Fibroblast of lung (primary cell): Measurements from ENCODE around the gene NECTIN1. TPM values are rescaled to one million over a fixed set of nuclear protein-coding genes. Genes with fewer than 3 reads are reported as not detected.
A peak's percentile ranks its signal among the peaks of the same experiment; 100 is the strongest.

Experiments used
- DNase-seq, 2 donors: peaks; one replicate each; pipeline versions ENCODE4 v3.0.0 to v3.0.0-alpha.2; 2010; ENCODE audit warnings: low read depth in 2 of 2
- H2AFZ ChIP-seq: 2 replicates; pipeline ENCODE4 v1.5.1; 2012; ENCODE audit warnings: low read length, control low read depth, inconsistent platforms
- H3K27ac ChIP-seq: 2 replicates; pipeline ENCODE4 v1.5.1; 2011; ENCODE audit warnings: low read length, control low read depth; ENCODE audit not compliant: insufficient read depth
- H3K27me3 ChIP-seq: 2 replicates; pipeline ENCODE4 v1.5.1; 2011; ENCODE audit warnings: mild to moderate bottlenecking, low read length; ENCODE audit not compliant: control insufficient read depth, insufficient read depth
- H3K36me3 ChIP-seq: 2 replicates; pipeline ENCODE4 v1.5.1; 2011; ENCODE audit warnings: low read length; ENCODE audit not compliant: control insufficient read depth, insufficient read depth
- H3K4me1 ChIP-seq: 2 replicates; pipeline ENCODE4 v1.5.1; 2011; ENCODE audit warnings: low read length; ENCODE audit not compliant: control insufficient read depth, insufficient read depth; ENCODE audit errors: extremely low read depth
- H3K4me2 ChIP-seq: 2 replicates; pipeline ENCODE4 v1.5.1; 2011; ENCODE audit warnings: low read length, control low read depth; ENCODE audit not compliant: insufficient read depth; ENCODE audit errors: extremely low read depth
- H3K4me3 ChIP-seq, 4 experiments: fragments of 200-600 bp in 1 of 4; sonication (generic) in 1 of 4; replicated peaks in 1 of 4; 2 replicates each; pipeline ENCODE4 v1.5.1; 2011 to 2016; ENCODE audit warnings: low read length in 4 of 4, low read depth in 3 of 4, mild to moderate bottlenecking in 3 of 4, control low read depth in 2 of 4, inconsistent platforms in 1 of 4, mixed read lengths in 1 of 4; ENCODE audit not compliant: insufficient read depth in 1 of 4; ENCODE audit errors: control extremely low read depth in 1 of 4
- H3K79me2 ChIP-seq: 2 replicates; pipeline ENCODE4 v1.5.1; 2012; ENCODE audit warnings: mild to moderate bottlenecking, low read length, inconsistent platforms; ENCODE audit not compliant: control insufficient read depth, insufficient read depth
- H3K9ac ChIP-seq: 2 replicates; pipeline ENCODE4 v1.5.1; 2011; ENCODE audit warnings: mild to moderate bottlenecking, low read length, control low read depth; ENCODE audit not compliant: insufficient read depth
- H3K9me3 ChIP-seq: 2 replicates; pipeline ENCODE4 v1.5.1; 2012; ENCODE audit warnings: low read depth, low read length; ENCODE audit not compliant: control insufficient read depth, insufficient read depth
- H4K20me1 ChIP-seq: 2 replicates; pipeline ENCODE4 v1.5.1; 2011; ENCODE audit warnings: low read length; ENCODE audit not compliant: control insufficient read depth, insufficient read depth; ENCODE audit errors: extremely low read depth
- CTCF ChIP-seq, 2 donors: IDR thresholded peaks in 1 of 2; conservative IDR thresholded peaks in 1 of 2; 1 replicate in 1 of 2; 2 replicates in 1 of 2; pipeline ENCODE4 v1.5.1; 2011 to 2012; ENCODE audit warnings: low read length in 2 of 2, control low read depth in 1 of 2, inconsistent platforms in 1 of 2, low read depth in 1 of 2, mild to moderate bottlenecking in 1 of 2
- EZH2 ChIP-seq: IDR thresholded peaks from 2 replicates; pipeline ENCODE4 v1.5.1; 2012; ENCODE audit warnings: low read length, control low read depth, mild to moderate bottlenecking; ENCODE audit errors: missing control alignments
- polyA plus RNA-seq, 2 donors: library from polyadenylated mRNA; depleted of rRNA in 1 of 2; stranded (reverse) in 1 of 2; unstranded in 1 of 2; fragments of >200 nt; gene quantifications; 2 replicates each; pipeline ENCODE4 v1.2.1, GENCODE V29; 2011 to 2012; ENCODE audit warnings: missing spikeins in 1 of 2
- total RNA-seq: library from RNA; depleted of rRNA; stranded (reverse); fragments of >200 nt; gene quantifications from 2 replicates; pipeline ENCODE4 v1.2.1, GENCODE V29; 2014

NECTIN1 gene
- total and polyA plus RNA-seq, 2 donors (not counting 1 experiment from before 2014, with no cell fraction given), result 2.0 to 2.8 TPM

GRCh38 chr11:119624102-119624615, 104.8 kb downstream of the NECTIN1 start:
- no peak overlapping the region for H3K9ac ChIP-seq
- no peaks in the 10 kb centered on the region for H3K9me3 ChIP-seq
- H3K36me3 ChIP-seq, result no peaks in the 10 kb centered on the region
- H3K4me2 ChIP-seq, result no peak overlapping the region
- DNase-seq, result no peak
- peaks cover 4% of the 10 kb centered on the region for H3K4me1 ChIP-seq
- no peak overlapping the region for H3K4me3 ChIP-seq
- H4K20me1 ChIP-seq, result no peaks in the 10 kb centered on the region
- no peak overlapping the region for H3K27ac ChIP-seq
- no peak overlapping the region for H2AFZ ChIP-seq
- no peaks in the 10 kb centered on the region for H3K79me2 ChIP-seq
- no peaks in the 10 kb centered on the region for H3K27me3 ChIP-seq
- no peak for TF ChIP-seq EZH2
- peak; percentile 14 to 45 for TF ChIP-seq CTCF (conservative IDR thresholded peaks at IDR 0.05 in 1 of 2, IDR thresholded peaks at IDR 0.05 in 1 of 2; ENCODE audit: low read depth in 1 of 2, low read length in 2 of 2)

GRCh38 chr11:119623682-119624081, 105.3 kb downstream of the NECTIN1 start:
- Histone ChIP-seq H4K20me1 (no peaks in the 10 kb centered on the region), H3K9me3 (no peaks in the 10 kb centered on the region), H3K9ac (no peak overlapping the region), H3K4me2 (no peak overlapping the region), H3K27me3 (no peaks in the 10 kb centered on the region), H2AFZ (no peak overlapping the region), H3K4me3 (no peak overlapping the region), H3K4me1 (peaks cover 4% of the 10 kb centered on the region), H3K36me3 (no peaks in the 10 kb centered on the region), H3K79me2 (no peaks in the 10 kb centered on the region), H3K27ac (no peak overlapping the region)
- TF ChIP-seq CTCF (conservative IDR thresholded peaks at IDR 0.05 in 1 of 2, IDR thresholded peaks at IDR 0.05 in 1 of 2; ENCODE audit: low read depth in 1 of 2, low read length in 2 of 2), result no peak
- no peak for DNase-seq

- DNase-seq, result no peak
- Histone ChIP-seq H4K20me1 (no peaks in the 10 kb centered on the region), H2AFZ (no peak overlapping the region), H3K27me3 (no peaks in the 10 kb centered on the region), H3K4me1 (peaks cover 4% of the 10 kb centered on the region), H3K27ac (no peak overlapping the region), H3K9ac (no peak overlapping the region), H3K4me3 (no peak overlapping the region), H3K9me3 (no peaks in the 10 kb centered on the region), H3K36me3 (no peaks in the 10 kb centered on the region), H3K79me2 (no peaks in the 10 kb centered on the region), H3K4me2 (no peak overlapping the region)
- TF ChIP-seq CTCF (conservative IDR thresholded peaks at IDR 0.05 in 1 of 2, IDR thresholded peaks at IDR 0.05 in 1 of 2; ENCODE audit: low read depth in 1 of 2, low read length in 2 of 2) (no peak), EZH2 (no peak)
Observed at GRCh38 chr11:119622454-119623143, 106.4 kb downstream of the NECTIN1 start.
